Measurements from ENCODE around the gene INHBC.
"Not testable (repeated sequence)": the region's sequence is repeated elsewhere in the genome, so short reads cannot be mapped to it uniquely, and the experiment has no call there.

INHBC gene

GRCh38 chr12:57434517-57435223, at the start of gene INHBC:
INHBC (plus strand) TSS chr12:57434784; CDS start chr12:57434887, 103 bp downstream.
- DNase-seq (ENCODE audit: low spot score), result no peak

GRCh38 chr12:57385586-57385985, 49.0 kb upstream of the INHBC start:
- DNase-seq (ENCODE audit: low spot score), result no peak

GRCh38 chr12:57386187-57386720, 48.3 kb upstream of the INHBC start:
- no peak for DNase-seq (ENCODE audit: low spot score)

- no peak for DNase-seq (ENCODE audit: low spot score)
Observed at GRCh38 chr12:57388425-57388824, 46.2 kb upstream of the INHBC start.

GRCh38 chr12:57389033-57389432, 45.6 kb upstream of the INHBC start:
- no peak for DNase-seq (ENCODE audit: low spot score)

GRCh38 chr12:57390174-57390573, 44.4 kb upstream of the INHBC start:
- DNase-seq (ENCODE audit: low spot score), result no peak

GRCh38 chr12:57395121-57395520, 39.5 kb upstream of the INHBC start:
- DNase-seq (ENCODE audit: low spot score), result no peak

- DNase-seq (ENCODE audit: low spot score), result no peak
Observed at GRCh38 chr12:57397441-57397840, 37.1 kb upstream of the INHBC start.

GRCh38 chr12:57399718-57400463, 34.7 kb upstream of the INHBC start:
- DNase-seq (ENCODE audit: low spot score), result not testable (repeated sequence)

- no peak for DNase-seq (ENCODE audit: low spot score)
Observed at GRCh38 chr12:57401165-57401564, 33.4 kb upstream of the INHBC start.

GRCh38 chr12:57402156-57402555, 32.4 kb upstream of the INHBC start:
- not testable (repeated sequence) for DNase-seq (ENCODE audit: low spot score)

- no peak for DNase-seq (ENCODE audit: low spot score)
Observed at GRCh38 chr12:57404966-57405640, 29.5 kb upstream of the INHBC start.

GRCh38 chr12:57410534-57410933, 24.1 kb upstream of the INHBC start:
- DNase-seq (ENCODE audit: low spot score), result no peak

- DNase-seq (ENCODE audit: low spot score), result not testable (repeated sequence)
Observed at GRCh38 chr12:57414160-57414559, 20.4 kb upstream of the INHBC start.

- DNase-seq (ENCODE audit: low spot score), result no peak
Observed at GRCh38 chr12:57415088-57415487, 19.5 kb upstream of the INHBC start.

GRCh38 chr12:57416039-57416996, 18.3 kb upstream of the INHBC start:
- DNase-seq (ENCODE audit: low spot score), result no peak

- no peak for DNase-seq (ENCODE audit: low spot score)
Observed at GRCh38 chr12:57418255-57418654, 16.3 kb upstream of the INHBC start.

- DNase-seq (ENCODE audit: low spot score), result no peak
Observed at GRCh38 chr12:57419495-57419894, 15.1 kb upstream of the INHBC start.

- no peak for DNase-seq (ENCODE audit: low spot score)
Observed at GRCh38 chr12:57420482-57420881, 14.1 kb upstream of the INHBC start.

- DNase-seq (ENCODE audit: low spot score), result not testable (repeated sequence)
Observed at GRCh38 chr12:57426948-57427347, 7.6 kb upstream of the INHBC start.

- DNase-seq (ENCODE audit: low spot score), result no peak
Observed at GRCh38 chr12:57428965-57429364, 5.6 kb upstream of the INHBC start.

All from HuH-7.5 (cell line).